ENCODE data around the gene ITGB8. TPM values are rescaled to one million over a fixed set of nuclear protein-coding genes. Genes with fewer than 3 reads are reported as not detected.
"Not testable (repeated sequence)": the region's sequence is repeated elsewhere in the genome, so short reads cannot be mapped to it uniquely, and the experiment has no call there.

ITGB8 gene
- polyA plus RNA-seq (2012; ENCODE audit: insufficient read depth, insufficient read length), result not detected

DNA sequence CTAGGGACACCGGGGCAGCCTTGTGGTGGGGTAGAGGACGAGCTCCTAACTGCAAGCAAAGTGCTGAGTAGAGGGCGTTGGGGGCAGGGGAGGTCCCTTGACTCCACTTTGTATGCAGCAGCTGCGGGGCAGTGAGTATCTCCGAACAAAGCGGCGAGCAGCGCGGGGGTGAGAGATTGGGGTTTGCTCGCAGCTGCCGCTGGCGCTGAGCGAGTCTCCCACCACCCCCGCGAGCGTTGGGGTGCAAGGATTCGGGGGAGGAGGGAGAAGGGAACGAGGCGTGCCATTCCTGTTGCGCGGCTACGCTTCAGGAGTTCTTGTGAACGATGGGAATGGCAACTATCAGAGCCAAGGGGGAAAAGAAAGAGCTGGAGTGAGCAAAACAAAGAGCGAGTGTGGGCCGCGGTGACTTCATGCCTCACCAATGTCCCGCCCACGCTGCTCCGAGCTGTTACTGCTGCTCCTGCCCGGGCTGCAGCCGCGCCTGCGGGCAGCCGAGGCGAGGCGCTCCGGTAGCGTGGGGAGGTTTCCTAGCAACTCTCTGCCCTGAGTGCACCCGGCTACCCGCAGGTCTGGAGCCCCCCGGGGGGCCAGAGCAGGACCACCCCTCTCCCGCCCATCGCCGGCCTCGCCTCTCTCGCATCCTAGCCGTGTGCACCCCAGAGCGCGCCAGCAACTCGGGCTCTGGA, at the start of gene ITGB8:
Gene ITGB8, plus strand, starts transcription at position 662 of the 689 bp plus-strand sequence. CDS start 907 bp downstream, outside the sequence.
- H3K4me3 ChIP-seq (ENCODE audit: low read length), result no peak within 1 kb of the TSS
- DNase-seq (ENCODE audit: low read depth, low spot score), result no peak

DNA sequence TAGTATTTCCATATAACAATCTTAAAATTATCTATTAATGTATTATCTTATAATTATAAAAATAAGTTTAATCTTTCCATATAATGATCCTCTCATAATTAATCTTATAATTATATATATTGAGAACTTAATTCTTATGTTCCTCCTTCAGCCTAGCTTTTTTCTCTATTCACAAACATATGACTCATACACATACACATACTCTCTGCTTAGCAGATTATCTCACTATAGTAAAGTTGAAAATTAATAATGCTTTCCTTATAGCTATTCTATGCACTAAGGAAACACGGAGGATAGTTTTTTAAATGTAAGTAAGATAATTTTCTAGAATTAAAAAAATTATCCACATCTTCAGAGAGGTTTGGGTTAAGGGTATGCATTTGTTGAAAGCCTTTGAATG, 47.7 kb upstream of the ITGB8 start:
- DNase-seq (ENCODE audit: low read depth, low spot score), result no peak
- no peak overlapping the region for H3K4me3 ChIP-seq (ENCODE audit: low read length)

DNA sequence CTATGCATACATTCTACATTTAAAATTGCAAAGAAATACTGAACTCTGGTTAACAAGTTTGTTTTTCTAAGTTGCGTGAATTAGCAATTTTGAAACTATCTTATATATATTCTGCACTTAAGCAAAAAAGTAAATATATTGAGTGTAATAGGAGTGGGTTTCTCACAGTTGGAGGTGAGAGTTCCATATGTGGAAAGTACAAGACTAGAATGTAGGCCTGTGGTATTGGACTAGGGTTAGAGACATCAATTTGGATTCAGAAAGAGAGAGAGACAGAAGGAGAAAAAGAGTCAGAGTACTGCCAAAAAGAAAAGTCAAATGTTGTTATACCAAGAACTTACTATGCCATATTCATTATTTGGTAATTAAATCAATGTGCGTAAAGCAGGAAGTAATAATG, 47.3 kb upstream of the ITGB8 start:
- no peak overlapping the region for H3K4me3 ChIP-seq (ENCODE audit: low read length)
- DNase-seq (ENCODE audit: low read depth, low spot score), result no peak

DNA sequence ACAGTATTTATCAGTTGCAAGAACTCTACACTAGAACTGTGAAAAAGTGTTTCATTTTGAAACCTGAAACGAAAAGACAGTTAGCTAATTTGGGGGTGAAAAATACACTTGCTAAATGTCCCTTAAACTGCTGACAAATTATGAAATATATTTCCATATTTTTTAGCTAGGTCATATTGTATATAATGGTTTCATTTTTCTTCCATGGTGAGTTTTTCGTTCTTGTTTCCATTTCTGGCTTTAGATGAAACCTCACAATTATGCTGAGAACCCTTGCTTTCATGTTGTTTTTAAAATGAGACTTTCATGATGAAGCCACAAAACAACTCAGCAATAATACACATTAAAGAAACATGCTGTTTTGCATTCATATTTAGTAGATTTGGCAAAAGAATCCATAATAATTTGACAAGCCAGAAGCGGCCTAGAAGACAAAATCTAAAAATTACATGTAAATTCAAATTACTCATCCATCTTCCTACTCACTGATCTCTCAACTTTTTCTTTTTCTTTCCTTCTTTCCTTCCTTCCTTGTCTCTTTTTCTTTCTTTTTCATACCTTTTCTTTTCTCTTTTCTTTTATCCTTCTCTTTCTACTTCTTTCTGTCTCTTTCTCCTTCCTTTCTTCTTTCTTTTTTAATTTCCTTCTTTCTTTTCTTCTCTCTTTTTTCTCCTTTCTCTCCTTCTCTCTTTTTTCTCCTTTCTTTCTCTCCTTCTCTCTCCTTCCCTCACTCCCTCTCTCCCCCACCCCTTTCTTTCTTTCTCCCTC, 46.5 kb upstream of the ITGB8 start:
- H3K4me3 ChIP-seq (ENCODE audit: low read length), result no peak overlapping the region
- DNase-seq (ENCODE audit: low read depth, low spot score), result no peak

DNA sequence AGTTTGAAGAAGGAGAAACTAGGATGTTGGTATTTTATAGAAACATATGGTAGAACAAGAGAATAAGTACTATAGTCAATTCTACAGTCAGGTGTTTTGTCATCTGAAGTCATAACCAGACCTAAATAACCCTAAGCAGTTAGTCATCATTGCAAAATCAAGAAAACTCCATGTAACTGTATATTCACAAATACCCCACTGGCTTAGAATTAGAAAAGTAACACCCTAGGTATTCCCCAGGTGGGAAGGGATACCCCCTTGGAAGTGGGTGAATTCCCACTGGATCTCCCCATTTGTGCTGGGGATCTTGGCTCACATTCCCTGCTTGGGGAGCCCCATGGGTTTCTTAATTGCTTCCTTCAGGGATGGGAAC, 45.9 kb upstream of the ITGB8 start:
- no peak overlapping the region for H3K4me3 ChIP-seq (ENCODE audit: low read length)
- DNase-seq (ENCODE audit: low read depth, low spot score), result no peak

DNA sequence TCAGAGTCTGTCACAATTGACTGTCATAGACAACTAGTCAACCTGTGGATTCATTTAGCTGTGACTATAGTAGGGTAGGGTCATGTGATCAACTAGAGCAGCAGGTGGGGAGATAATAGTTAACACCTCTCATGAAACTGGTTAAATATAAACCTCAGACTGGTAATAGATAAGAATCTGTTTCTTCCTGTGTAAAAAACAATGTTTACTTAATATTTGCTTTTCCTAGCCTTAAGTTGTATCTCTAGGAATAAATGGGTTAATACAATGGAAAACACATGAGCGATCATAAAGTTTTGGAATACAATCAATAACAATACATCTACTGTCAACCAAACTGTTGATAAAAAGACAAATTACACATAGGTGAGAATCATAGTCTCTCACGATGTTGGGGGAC, 43.4 kb upstream of the ITGB8 start:
- no peak for DNase-seq (ENCODE audit: low read depth, low spot score)
- H3K4me3 ChIP-seq (ENCODE audit: low read length), result no peak overlapping the region

DNA sequence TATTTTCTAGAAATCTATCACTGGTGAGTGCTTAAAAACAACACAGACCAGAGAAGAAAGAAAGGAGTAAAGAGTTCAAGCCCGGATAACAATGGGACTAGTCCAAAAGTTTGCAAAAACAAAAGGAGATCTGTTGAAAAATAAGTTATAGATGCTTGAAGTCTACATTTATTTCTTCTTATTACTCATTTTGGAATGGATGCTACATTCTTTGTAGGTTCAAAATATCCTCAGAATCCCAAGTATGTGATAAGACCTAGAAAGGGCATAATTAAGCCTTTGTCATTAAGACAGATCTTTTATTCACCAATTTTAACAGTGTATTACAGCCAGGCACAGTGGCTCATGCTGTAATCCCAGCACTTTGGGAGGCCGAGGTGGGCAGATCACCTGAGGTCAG, 42.7 kb upstream of the ITGB8 start:
- H3K4me3 ChIP-seq (ENCODE audit: low read length), result no peak overlapping the region
- no peak for DNase-seq (ENCODE audit: low read depth, low spot score)

DNA sequence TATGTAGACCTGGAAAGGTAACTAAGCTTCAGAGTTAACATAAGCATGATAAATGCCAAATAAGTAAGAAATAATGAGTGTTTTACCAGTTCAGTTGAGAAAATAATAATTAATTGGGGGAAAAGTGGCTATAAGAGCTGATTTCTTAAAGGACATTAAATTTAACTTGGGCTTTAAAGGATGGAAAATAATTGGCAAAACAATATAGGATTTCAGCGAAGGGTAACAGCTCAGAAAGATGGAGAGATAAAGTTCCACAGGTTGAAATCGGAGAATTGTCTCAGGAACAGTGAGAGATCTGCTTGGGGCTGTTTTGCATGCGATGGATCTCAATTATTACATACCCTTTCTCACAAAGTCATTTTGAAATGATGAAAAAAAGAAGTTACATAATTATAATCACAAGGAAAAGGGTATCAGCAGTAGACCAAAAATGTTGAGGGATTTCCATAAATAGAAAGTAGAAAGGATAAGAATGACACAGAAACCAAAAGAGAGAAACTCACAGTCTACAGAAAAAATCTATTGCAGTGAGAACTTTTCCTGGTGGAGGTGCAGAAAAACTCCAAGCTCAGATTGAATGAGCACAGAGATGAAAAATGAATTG, 40.1 kb upstream of the ITGB8 start:
- no peak overlapping the region for H3K4me3 ChIP-seq (ENCODE audit: low read length)
- no peak for DNase-seq (ENCODE audit: low read depth, low spot score)

DNA sequence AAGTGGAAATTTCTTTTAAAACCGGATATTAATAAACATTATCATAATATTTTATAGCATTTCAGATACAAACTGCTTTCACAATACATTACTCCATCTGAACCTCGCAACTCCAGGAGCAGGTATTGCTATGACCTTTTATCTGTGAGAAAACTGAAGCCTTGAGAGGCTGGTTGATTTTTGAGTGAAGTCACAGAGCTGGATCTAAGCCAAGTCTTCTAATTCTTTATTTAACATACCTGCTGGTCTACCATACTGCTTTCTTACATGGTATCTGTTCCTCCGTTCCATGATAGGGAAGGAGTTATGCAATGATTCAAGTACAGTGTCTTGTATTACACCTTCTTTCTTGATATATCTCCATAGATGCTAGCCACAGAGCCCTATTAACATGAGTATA, 37.4 kb upstream of the ITGB8 start:
- no peak overlapping the region for H3K4me3 ChIP-seq (ENCODE audit: low read length)
- no peak for DNase-seq (ENCODE audit: low read depth, low spot score)

DNA sequence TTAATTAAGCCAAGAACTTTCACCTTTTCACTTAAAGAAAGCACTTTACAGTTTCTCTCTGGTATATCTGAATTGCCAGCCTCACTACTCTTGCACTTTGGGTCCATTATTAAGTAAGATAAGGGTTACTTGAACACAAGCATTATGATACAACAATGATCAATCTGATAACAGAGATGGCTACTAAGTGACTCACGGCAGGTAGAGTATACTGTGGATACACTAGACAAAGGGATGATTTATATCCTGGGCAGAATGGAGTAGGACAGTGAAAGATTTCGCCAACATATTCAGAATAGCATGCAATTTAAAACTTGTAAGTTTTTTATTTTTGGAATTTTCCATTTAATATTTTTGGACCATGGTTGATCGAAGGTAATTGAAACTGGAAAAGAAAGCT, 34.3 kb upstream of the ITGB8 start:
- no peak for DNase-seq (ENCODE audit: low read depth, low spot score)
- no peak overlapping the region for H3K4me3 ChIP-seq (ENCODE audit: low read length)

DNA sequence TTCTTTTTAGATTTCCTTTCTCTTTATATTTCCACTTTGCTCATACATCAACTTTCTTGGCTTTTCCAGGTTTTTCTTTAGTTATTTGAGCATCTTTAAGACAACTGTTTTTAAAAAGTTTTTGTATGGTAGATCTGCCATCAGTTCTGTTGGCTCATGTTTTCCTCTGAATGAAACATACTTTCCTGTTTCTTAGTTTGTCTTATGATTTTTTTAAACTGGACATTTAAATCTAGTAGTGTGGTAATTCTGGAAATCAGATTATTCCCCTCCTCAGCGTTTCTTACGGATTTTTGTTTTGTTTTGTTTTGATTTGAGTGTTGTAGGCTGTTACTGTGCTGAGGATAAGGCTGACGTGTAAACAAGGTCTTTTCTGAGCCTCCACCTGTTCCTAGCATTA, 33.8 kb upstream of the ITGB8 start:
- no peak for DNase-seq (ENCODE audit: low read depth, low spot score)
- H3K4me3 ChIP-seq (ENCODE audit: low read length), result no peak overlapping the region

DNA sequence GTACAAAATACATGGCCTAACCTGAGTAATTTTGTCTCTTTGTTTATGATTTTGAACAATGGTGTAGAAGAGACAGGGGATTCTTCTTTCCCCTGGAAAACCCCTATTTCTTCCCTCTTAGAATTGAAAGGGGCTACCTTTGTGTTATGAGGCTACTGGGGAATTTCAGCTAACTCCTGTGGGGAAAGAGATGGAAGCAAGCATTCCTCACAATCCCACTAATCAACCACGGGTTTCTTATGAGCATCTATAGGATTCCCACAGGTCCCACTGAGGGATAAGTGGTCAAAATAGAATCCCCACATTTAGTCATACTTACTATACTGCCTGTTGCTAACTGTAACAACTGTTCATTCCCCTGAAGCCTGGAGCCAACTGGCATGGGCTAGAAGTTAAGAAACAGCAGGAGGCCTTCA, 32.2 kb upstream of the ITGB8 start:
- no peak for DNase-seq (ENCODE audit: low read depth, low spot score)
- H3K4me3 ChIP-seq (ENCODE audit: low read length), result no peak overlapping the region

DNA sequence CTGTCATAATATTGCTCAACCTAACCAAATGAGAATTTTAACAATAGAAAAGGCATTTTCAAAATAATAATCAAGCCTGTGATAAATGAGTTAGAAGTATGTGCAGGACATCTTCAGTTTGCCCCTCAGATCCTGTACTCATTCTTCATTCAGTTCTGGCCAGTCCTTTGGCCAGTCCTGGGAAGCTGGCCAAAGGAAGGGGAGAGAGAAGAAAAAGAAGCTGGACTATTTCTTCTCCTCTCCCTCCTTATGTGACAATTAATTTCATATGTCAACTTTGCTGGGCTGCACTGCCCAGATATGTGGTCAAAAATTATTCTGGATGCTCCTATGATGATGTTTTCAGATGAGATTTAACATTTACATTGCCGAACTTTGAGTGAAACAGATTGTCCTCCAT, 31.6 kb upstream of the ITGB8 start:
- H3K4me3 ChIP-seq (ENCODE audit: low read length), result no peak overlapping the region
- no peak for DNase-seq (ENCODE audit: low read depth, low spot score)

DNA sequence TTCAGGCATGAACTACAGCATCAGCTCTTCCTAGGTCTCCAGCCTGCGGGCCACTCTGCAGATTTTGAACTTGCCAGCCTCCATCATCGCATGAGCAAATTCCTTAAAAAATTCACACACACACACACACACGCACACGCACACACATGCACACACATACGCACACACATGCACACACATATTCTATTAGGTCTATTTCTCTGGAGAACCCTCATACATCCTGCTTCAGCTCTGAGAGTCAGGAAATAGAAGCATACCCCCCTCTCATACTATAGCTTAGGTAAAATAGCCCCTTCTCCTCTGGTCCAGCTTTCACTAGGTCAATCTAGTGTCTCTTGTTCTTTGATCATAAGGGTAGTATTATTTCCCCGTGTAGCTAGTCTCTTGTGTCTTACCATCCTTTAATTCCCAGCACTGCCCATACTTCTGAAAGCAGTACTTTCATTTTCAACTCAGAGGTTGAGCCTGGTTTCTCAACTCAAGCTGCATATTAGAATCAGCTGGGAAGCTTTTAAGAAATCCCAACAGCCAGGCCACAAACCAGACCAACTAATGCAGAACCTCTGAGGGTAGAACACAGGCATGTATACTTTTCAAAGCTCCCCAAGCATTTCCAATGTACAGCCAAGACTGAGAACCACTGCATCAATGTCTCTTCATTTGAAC, 30.9 kb upstream of the ITGB8 start:
- DNase-seq (ENCODE audit: low read depth, low spot score), result no peak
- H3K4me3 ChIP-seq (ENCODE audit: low read length), result no peak overlapping the region

DNA sequence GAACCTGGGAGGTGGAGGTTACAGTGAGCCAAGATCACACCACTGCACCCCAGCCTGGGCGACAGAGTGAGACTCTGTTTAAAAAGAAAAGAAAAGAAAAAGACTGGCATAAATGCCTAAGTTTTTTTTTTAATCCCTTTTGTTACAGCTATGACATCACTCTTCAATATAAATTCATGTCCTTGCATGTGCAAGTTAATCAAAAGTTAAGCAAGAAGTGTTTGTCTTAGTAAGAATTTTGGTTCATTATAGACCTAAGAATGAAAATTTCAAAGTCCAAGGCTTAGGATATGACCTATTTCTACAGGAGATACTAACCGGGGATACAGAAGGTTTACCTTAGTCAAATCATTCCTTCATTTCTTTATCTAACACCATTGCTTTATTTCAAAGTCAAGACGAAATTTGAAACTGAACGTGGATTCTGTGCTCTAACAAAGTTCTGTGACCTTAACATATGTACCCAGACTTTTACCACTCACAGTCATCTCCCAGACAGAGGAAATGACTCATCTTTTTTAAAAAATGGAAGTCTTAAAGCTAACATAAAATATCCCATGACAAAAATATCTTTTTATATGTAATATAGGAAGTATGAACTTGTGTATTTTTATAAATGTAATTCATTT, 29.3 kb upstream of the ITGB8 start:
- no peak for DNase-seq (ENCODE audit: low read depth, low spot score)
- H3K4me3 ChIP-seq (ENCODE audit: low read length), result no peak overlapping the region

DNA sequence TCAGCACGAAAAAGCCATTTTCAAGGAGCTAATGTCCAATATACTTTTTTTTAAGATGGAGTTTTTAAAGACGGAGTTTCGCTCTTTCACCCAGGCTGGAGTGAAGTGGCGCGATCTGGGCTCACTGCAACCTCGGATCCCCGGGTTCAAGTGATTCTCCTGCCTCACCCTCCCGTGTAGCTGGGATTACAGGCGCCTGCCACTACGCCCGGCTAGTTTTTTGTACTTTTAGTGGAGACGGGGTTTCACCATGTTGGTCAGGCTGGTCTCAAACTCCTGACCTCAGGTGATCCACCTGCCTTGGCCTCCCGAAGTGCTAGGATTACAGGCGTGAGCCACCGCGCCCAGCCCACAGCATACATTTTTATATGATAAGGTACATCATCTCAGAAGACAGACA, 28.4 kb upstream of the ITGB8 start:
- not testable (repeated sequence) for DNase-seq (ENCODE audit: low read depth, low spot score)

DNA sequence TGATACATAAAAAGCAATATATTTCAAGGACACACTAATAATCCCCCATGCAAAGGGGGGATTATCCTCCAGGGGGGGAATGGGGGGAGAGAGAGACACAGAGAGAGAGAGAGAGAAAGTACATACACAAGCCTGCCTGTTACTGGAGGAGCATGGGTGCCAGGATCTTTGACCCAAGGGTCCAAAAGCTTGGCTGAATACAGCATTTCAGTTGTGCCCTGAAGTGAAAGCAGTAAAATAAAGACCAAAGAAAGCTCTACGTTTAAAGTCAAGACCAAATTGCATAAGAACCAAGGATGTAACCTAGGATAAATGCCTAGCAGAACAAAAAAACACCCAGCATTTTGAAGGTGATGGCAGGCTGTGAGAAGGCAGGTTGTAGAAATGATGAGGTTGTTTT, 27.8 kb upstream of the ITGB8 start:
- no peak overlapping the region for H3K4me3 ChIP-seq (ENCODE audit: low read length)
- no peak for DNase-seq (ENCODE audit: low read depth, low spot score)

More for the DNA sequence above, 28.4 kb upstream of the ITGB8 start:
- not testable (repeated sequence) for H3K4me3 ChIP-seq (ENCODE audit: low read length)

DNA sequence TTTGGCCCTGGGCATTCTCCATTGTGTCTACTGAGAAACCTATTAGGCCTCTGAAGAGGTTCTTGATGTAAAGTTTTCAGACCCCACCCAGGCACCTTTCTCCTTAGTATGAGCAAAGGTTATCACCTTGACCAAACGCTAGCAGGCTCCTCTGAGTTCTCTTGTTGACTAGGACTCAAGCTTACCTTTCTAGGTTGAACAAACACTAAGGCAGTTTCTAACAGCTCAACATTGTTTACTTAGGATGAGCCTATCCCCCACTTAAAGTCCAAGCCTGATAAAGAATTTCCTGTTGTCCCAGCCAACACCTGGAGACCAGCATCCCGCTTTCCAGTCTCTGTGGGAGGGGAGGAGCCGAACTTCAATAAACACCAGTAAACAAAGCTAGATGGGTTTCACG, 26.3 kb upstream of the ITGB8 start:
- DNase-seq (ENCODE audit: low read depth, low spot score), result no peak
- H3K4me3 ChIP-seq (ENCODE audit: low read length), result no peak overlapping the region

DNA sequence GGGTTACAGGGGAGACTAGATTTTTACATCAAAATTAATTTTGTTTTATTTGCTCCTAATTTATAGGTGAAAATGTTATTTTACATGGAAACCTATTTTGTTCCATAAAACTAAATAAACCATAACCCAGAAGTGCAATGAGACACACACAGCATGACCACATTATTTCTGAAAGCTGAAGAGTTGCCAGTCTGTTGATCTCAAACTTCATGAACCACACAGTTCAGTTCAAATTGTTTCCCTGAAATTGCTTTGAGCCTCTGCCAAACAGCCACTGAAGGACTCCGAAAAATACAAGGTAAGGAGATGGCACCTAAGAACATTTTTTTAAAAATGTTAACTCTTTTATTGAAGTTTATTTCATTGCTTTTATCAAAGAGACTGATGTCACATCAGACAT, 25.0 kb upstream of the ITGB8 start:
- no peak for DNase-seq (ENCODE audit: low read depth, low spot score)
- no peak overlapping the region for H3K4me3 ChIP-seq (ENCODE audit: low read length)

Measured in Jurkat, Clone E6-1 (cell line).